ENCODE measurements around the gene UBC. TPM values are rescaled to one million over a fixed set of nuclear protein-coding genes. Genes with fewer than 3 reads are reported as not detected.
A peak's percentile ranks its signal among the peaks of the same experiment; 100 is the strongest.

UBC gene
- total and polyA plus RNA-seq, 9 of the 15 experiments (the other 6 are each of a cell fraction or from before 2014, with no cell fraction given): 533 to 1,153 (median 813) TPM

DNA sequence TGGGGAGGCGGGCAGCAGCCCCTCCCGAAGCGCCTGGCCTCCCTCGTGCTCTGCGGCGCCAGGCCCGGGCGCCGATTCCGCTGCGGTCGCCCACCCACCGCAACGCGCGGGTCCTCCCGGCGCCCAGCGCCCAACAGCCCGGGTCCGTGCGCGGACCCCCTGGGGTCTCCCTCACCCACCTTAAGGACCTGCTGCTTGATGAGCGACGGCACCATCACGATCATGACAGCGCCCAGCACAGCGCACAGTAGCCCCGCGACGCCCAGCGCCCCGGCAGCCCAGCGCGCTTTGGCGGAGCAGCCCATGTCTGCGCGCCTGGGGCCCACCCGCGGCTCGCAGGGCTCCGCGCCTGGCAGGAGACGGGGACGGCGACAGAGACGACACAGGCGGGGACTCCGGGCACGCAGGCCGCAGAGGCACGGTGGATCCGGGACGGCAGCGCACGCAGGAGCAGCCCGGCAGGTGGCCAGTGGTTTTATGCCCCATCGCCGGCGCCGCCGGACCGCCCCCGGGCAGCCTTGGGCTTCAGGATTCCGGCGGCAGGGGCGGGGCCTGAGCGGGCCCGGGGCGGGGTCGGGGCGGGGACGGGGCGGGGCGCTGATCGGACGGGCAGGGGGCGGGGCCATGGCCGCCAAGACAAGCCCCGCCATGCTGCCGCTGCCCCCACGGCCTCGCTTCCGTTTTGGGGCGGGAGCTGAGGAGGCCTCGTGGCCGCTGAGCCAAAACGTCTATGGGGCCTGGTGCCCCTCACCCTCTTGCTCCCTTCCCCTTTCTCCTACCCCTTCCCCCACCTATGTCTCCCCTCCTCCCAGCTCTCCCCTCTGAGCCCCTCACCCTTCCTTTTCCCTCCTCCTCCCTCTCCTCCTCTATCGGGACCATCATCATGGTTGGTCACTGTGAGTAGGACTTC lies 50.8 kb downstream of the UBC start, which contains the start of gene SCARB1 (continued):
- TF ChIP-seq, protein P1, sequence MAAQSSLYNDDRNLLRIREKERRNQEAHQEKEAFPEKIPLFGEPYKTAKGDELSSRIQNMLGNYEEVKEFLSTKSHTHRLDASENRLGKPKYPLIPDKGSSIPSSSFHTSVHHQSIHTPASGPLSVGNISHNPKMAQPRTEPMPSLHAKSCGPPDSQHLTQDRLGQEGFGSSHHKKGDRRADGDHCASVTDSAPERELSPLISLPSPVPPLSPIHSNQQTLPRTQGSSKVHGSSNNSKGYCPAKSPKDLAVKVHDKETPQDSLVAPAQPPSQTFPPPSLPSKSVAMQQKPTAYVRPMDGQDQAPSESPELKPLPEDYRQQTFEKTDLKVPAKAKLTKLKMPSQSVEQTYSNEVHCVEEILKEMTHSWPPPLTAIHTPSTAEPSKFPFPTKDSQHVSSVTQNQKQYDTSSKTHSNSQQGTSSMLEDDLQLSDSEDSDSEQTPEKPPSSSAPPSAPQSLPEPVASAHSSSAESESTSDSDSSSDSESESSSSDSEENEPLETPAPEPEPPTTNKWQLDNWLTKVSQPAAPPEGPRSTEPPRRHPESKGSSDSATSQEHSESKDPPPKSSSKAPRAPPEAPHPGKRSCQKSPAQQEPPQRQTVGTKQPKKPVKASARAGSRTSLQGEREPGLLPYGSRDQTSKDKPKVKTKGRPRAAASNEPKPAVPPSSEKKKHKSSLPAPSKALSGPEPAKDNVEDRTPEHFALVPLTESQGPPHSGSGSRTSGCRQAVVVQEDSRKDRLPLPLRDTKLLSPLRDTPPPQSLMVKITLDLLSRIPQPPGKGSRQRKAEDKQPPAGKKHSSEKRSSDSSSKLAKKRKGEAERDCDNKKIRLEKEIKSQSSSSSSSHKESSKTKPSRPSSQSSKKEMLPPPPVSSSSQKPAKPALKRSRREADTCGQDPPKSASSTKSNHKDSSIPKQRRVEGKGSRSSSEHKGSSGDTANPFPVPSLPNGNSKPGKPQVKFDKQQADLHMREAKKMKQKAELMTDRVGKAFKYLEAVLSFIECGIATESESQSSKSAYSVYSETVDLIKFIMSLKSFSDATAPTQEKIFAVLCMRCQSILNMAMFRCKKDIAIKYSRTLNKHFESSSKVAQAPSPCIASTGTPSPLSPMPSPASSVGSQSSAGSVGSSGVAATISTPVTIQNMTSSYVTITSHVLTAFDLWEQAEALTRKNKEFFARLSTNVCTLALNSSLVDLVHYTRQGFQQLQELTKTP (IDR thresholded peaks at IDR 0.05; ENCODE audit: low read depth in 1 of 2, partially characterized antibody in 2 of 2): no peak
- no peak for TF ChIP-seq XRCC3 (IDR thresholded peaks at IDR 0.05)
- no peak for TF ChIP-seq HMG20B (CRISPR knock-in tag; IDR thresholded peaks at IDR 0.05)
- no peak for TF ChIP-seq ZNF707 (CRISPR knock-in tag; conservative IDR thresholded peaks at IDR 0.05)
- no peak for TF ChIP-seq ZNF41 (CRISPR knock-in tag; conservative IDR thresholded peaks at IDR 0.05)
- no peak for TF ChIP-seq POU5F1 (IDR thresholded peaks at IDR 0.05; ENCODE audit: borderline replicate concordance, low read depth, low read length, partially characterized antibody)
- no peak for TF ChIP-seq SMAD1 (IDR thresholded peaks at IDR 0.05; ENCODE audit: low read depth, low read length, partially characterized antibody)
- TF ChIP-seq SNIP1 (IDR thresholded peaks at IDR 0.05; ENCODE audit: low read depth): no peak
- no peak for TF ChIP-seq NCOA4 (IDR thresholded peaks at IDR 0.05; ENCODE audit: partially characterized antibody)
- no peak for TF ChIP-seq HNRNPH1 (optimal IDR thresholded peaks at IDR 0.05; ENCODE audit: low read depth, low read length)
- peak; percentile 85 for TF ChIP-seq POLR2A (conservative IDR thresholded peaks at IDR 0.05)
- TF ChIP-seq ZBTB17 (CRISPR knock-in tag; IDR thresholded peaks at IDR 0.05): peak; percentile 46; the same call in 1 of the 2 replicates
- TF ChIP-seq, protein P2, sequence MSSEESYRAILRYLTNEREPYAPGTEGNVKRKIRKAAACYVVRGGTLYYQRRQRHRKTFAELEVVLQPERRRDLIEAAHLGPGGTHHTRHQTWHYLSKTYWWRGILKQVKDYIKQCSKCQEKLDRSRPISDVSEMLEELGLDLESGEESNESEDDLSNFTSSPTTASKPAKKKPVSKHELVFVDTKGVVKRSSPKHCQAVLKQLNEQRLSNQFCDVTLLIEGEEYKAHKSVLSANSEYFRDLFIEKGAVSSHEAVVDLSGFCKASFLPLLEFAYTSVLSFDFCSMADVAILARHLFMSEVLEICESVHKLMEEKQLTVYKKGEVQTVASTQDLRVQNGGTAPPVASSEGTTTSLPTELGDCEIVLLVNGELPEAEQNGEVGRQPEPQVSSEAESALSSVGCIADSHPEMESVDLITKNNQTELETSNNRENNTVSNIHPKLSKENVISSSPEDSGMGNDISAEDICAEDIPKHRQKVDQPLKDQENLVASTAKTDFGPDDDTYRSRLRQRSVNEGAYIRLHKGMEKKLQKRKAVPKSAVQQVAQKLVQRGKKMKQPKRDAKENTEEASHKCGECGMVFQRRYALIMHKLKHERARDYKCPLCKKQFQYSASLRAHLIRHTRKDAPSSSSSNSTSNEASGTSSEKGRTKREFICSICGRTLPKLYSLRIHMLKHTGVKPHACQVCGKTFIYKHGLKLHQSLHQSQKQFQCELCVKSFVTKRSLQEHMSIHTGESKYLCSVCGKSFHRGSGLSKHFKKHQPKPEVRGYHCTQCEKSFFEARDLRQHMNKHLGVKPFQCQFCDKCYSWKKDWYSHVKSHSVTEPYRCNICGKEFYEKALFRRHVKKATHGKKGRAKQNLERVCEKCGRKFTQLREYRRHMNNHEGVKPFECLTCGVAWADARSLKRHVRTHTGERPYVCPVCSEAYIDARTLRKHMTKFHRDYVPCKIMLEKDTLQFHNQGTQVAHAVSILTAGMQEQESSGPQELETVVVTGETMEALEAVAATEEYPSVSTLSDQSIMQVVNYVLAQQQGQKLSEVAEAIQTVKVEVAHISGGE (CRISPR knock-in tag; IDR thresholded peaks at IDR 0.05): 0 out of 6 replicates have a peak, but pooled peaks of 1 of the 3 experiments have one; percentile 8
- no peak for TF ChIP-seq ZKSCAN1 (IDR thresholded peaks at IDR 0.05; ENCODE audit: low read depth, low read length)
- 0 out of 2 replicates have a peak, but pooled peaks have one; percentile 36 for TF ChIP-seq KLF6 (CRISPR knock-in tag; IDR thresholded peaks at IDR 0.05; ENCODE audit: borderline replicate concordance)
- TF ChIP-seq XRCC5 (IDR thresholded peaks at IDR 0.05; ENCODE audit: low read depth, low read length): no peak; the same call in 1 of the 2 replicates
- 0 out of 2 replicates have a peak, but pooled peaks have one; percentile 66 for TF ChIP-seq SRSF3 (IDR thresholded peaks at IDR 0.05; ENCODE audit: insufficient read depth, low read length)

Measured in K562 (cell line).